Measurements from ENCODE around the gene RGMB.

- TF ChIP-seq KIAA2018 (CRISPR knock-in tag; IDR thresholded peaks at IDR 0.05; ENCODE audit: borderline replicate concordance) (no peak), ZNF660 (CRISPR knock-in tag; IDR thresholded peaks at IDR 0.05; ENCODE audit: borderline replicate concordance, low read depth) (no peak)
Observed at GRCh38 chr5:98795243-98795642, 21.8 kb downstream of the RGMB start.

Data from HepG2 (cell line).